GM12891 (cell line): ENCODE measurements around the gene SMPD3.

Experiments used
- POLR2A ChIP-seq: IDR thresholded peaks from 2 replicates; pipeline ENCODE4 v1.6.1; 2011; ENCODE audit warnings: low read depth, low read length, control low read depth
- POLR2AphosphoS5 ChIP-seq: IDR thresholded peaks from 2 replicates; pipeline ENCODE4 v1.6.1; 2011; ENCODE audit warnings: low read depth, low read length, control low read depth
- TAF1 ChIP-seq: IDR thresholded peaks from 2 replicates; pipeline ENCODE4 v1.6.1; 2011; ENCODE audit warnings: low read depth, low read length, control low read depth

- TF ChIP-seq POLR2A = no peak
- TF ChIP-seq POLR2AphosphoS5 = no peak
- TF ChIP-seq TAF1 = no peak
Observed at GRCh38 chr16:68372806-68373205, 75.5 kb downstream of the SMPD3 start.
